NCI-H526 (cell line): ENCODE results near the gene TTC28.
"Not testable (repeated sequence)": the region's sequence is repeated elsewhere in the genome, so short reads cannot be mapped to it uniquely, and the experiment has no call there.

Experiments used
- DNase-seq, 2 experiments: peaks; one replicate each; lab custom pipeline; 2025; lab: John Stamatoyannopoulos, UW

Gene TTC28

DNA sequence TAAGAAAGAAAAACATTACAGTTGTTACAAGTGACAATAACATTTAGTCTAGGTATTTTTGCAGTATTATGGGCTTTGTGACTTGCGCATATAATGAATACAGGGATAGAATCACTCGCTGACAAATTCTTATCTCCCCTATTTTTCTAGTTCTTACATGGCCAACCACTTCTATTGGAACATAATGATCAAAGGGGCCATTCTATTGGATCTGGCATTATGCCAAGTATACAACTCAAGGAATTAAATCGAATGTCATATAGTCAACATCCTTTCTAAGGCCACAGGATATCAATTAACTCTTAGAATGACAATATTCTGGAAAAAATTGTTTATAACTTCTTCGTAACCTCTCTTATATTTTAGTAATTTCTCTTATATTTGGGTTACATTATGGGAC, 272.0 kb downstream of the TTC28 start:
- DNase-seq, result no peak

GRCh38 chr22:28406246-28406645, 273.4 kb downstream of the TTC28 start:
- DNase-seq, result no peak

- peak in 1 of 2 experiments; percentile 4 for DNase-seq
Measured at GRCh38 chr22:28405588-28405987, 274.1 kb downstream of the TTC28 start.

DNA sequence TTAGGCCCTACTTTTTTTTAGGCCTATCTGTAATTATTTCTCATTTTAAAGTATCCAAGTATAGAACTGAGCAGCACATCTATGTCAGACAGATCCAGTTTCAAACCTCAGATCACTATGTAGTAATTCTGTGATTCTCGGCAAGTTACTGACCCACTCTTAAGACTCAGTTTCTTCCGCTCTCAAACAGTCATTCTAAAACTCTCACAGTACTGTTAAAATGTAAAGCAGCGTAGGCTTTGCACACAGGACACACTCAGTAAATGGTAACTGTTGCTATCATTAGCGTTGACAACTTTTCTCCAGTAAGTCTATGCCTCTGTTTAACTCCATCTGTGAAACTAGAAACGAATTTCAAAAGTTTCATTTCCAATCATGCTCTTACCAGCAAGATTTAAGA, 277.1 kb downstream of the TTC28 start:
- DNase-seq, result no peak

GRCh38 chr22:28402060-28402459, 277.6 kb downstream of the TTC28 start:
- no peak for DNase-seq

DNA sequence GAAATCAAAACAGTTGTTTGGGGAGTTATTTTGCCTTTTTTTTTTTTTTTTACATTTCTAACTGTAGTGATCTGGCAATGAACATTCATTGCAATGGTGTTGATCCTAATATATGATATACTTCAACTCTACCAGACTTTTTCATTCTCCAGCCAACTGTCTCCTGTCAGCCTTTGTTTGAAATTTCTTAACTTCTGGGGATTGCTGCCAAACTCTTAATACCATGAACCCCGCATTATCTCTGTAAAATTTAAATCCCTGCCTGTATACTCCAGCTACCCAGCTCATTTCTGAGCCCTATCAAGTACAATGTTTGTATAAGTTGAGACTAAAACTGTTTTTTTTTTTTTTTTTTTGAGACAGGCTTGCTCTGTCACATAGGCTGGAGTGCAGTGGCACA, 280.7 kb downstream of the TTC28 start:
- DNase-seq, result no peak

DNA sequence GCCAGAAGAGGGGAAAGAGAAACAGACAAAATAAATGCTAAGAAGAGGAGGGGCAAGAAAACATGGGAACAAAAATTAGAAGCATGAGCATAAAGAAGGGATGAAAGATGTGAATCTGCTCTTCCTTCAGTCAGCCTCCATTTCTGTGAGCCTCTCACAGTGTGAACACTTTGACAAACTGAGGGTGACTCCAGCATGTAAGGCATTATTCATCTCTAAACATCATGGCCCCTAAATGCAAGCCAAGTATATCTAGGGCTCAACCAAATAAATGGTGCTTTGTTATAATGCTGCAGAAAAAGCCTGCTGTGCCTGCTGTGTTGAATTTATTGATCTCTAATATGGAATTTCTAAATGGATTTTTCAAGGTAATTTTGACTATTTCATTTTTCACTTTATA, 281.3 kb downstream of the TTC28 start:
- no peak for DNase-seq

GRCh38 chr22:28397306-28397705, 282.3 kb downstream of the TTC28 start:
- no peak for DNase-seq

DNA sequence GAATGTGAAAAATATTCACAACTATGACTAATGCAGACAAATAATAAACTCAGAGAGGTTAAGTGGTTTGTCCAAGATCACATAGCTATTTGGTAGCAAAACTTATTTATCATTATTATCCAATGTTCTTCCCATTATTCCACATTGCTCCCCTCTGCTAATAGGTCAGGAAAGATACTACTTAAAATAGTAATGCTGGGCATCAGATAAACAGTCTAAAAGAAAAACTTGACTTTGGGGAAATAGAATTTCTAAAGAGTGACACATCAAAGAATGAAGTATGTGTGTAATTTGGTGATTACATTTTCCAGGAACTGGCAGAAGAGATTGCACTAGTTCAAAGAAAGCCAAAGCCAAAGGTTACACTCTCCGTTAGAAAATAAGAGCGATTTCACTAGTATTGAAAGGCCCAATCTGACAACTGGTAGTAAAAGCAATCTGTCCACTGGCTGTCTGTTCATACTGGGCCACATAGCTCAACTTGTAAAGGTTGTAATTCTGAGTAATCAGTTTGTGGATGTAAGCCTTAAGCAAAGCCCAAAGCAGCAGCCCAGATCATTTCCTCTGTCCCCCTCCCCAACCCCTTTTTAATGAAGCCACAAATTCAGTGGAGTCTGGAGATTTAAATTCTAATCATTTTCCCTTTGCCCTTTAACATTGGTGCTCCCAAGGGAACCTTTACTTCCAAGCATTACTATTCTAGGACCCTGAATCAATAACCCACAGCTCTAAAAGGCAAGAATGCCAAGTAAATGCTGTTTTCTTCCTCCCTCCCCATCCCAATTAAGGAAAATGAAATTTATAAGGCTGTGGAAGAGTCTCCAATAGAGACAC, 283.5 kb downstream of the TTC28 start:
- no peak for DNase-seq

GRCh38 chr22:28395520-28395919, 284.1 kb downstream of the TTC28 start:
- peak in 1 of 2 experiments; percentile 4 for DNase-seq

- DNase-seq, result no peak
Measured at GRCh38 chr22:28394513-28395110, 285.0 kb downstream of the TTC28 start.

GRCh38 chr22:28381429-28382167, 298.0 kb downstream of the TTC28 start:
- no peak for DNase-seq

DNA sequence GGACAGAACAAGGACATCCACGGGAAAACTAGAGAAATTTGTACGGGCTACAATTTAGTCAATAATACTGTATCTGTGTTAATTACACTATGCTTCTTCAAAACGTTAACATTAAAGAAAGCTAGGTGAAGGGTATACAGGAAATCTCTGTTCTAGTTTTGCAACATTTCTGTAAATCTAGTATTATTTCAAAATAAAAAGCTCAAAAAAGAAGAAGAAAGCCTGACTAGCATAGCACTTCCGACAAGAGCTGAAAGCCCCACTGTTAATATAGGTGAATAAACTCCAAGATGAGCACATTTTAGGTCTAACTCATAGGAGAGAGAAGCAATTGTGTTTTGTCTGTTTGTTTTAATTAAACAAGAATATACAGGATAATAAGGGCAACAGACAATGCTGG, 299.7 kb downstream of the TTC28 start:
- DNase-seq, result no peak

- DNase-seq, result no peak
Measured at GRCh38 chr22:28379075-28379779, 300.4 kb downstream of the TTC28 start.

DNA sequence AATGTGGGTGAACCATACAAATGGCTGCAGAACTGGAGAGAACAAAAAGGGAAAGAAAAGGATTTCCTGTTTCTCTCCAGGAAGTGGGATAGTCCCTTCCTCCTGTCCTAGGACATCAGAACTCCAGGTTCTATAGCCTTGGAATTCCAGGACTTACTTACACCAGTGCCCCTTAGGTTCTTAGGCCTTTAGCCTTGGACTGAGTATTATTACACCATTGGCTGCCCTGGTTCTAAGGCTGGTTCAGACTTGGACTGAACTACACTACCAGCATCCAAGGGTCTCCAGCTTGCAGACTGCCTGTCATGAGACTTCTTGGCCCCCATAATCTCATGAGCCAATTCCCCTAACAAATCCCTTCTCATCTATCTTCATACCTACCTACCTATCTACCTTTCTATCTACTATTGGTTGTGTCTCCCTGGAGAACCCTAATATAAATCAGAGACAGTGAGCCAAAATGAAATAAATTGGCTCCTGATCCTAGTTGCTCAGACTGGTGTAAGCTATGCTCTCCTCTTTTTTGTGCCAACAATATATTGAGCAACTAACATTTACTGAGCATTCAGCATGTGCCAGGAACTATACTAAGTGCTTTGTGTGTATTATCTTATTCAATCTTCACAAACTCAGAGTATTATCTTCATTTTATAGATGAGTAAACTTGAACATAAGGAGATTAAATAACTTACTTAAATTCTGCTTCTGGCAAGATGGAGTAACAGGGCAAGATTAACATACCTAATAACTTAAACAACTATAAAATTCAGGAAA, 303.7 kb downstream of the TTC28 start:
- no peak for DNase-seq

DNA sequence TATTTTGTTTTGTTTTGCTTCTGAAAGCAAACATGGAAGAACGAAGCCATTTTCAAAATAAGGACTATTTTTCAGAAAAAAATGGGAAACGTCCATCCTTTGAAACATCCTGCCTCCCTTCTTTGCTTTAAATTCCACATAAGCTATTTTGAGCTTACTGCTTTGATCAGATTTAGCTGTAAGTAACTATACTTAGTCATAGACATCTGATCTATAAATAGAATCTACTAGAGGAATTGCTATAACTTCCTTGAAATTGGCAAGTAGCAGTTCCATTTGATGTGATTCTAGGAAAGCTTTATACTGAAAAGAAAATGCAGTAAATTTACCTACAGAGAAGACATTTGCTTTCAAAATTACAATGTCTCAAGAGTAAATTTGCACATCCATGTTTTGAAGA, 305.8 kb downstream of the TTC28 start:
- no peak for DNase-seq

- DNase-seq, result no peak
Measured at GRCh38 chr22:28369854-28370253, 309.8 kb downstream of the TTC28 start.

- no peak for DNase-seq
Measured at GRCh38 chr22:28366856-28367255, 312.8 kb downstream of the TTC28 start.

GRCh38 chr22:28365371-28365770, 314.3 kb downstream of the TTC28 start:
- DNase-seq, result no peak

DNA sequence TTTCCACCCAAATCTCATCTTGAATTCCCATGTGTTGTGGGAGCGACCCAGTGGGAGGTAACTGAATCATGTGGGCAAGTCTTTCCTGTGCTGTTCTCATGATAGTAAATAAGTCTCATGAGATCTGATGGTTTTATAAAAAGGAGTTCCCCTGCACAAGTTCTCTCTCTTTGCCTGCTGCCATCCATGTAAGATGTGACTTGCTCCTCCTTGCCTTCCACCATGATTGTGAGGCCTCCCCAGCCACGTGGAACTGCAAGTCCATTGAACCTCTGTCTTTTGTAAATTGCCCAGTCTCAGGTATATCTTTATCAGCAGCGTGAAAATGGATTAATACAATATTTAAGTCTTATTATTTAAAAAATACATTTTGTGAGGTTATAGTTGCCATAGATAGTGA, 315.5 kb downstream of the TTC28 start:
- DNase-seq, result not testable (repeated sequence)

DNA sequence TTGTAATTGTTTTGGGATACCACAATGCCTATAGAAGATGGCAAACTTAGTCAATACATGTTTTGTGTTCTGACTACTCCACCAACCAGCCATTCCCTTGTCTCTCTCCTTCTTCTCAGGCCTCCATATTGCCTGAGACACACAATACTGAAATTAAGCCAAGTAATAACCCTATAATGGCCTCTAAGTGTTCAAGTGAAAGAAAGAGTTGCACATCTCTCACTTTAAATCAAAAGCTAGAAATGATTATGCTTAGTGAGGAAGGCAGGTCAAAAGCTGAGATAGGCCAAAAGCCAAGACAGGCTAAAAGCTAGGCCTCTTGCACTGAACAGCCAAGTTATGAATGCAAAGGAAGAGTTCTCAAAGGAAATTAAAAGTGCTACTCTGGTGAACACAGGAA, 318.7 kb downstream of the TTC28 start:
- no peak for DNase-seq

DNA sequence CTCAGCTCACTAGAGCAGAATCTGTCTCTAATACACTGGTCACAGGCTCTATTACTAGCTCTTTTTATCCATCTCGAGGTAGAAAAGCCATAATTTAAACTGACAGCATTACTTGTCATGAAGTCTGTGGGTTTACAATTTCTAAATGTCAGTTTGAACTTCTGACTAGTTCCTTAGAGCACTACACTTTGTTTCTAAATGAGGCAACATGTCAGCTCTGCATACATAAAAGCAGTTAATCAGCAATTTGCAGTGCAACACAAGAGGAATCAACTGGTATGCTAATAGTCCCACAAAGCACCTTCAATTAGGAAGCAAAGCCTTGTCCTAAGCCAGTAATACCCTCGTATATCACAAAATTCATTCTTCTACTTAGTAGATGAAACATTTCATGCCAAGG, 321.3 kb downstream of the TTC28 start:
- DNase-seq, result no peak
